ENCODE measurements around the gene TTC27.
"Not testable (repeated sequence)": the region's sequence is repeated elsewhere in the genome, so short reads cannot be mapped to it uniquely, and the experiment has no call there.

The TTC27 gene

GRCh38 chr2:32720771-32721170, 92.9 kb downstream of the TTC27 start:
- DNase-seq = no peak

- DNase-seq = no peak
These were observed 93.5 kb downstream of the TTC27 start for GRCh38 chr2:32721376-32721775.

GRCh38 chr2:32723467-32724079, 95.7 kb downstream of the TTC27 start:
- no peak for DNase-seq

GRCh38 chr2:32726678-32727077, 98.8 kb downstream of the TTC27 start:
- DNase-seq = not testable (repeated sequence)

- no peak for DNase-seq
These were observed 99.3 kb downstream of the TTC27 start for GRCh38 chr2:32727157-32727556.

DNA sequence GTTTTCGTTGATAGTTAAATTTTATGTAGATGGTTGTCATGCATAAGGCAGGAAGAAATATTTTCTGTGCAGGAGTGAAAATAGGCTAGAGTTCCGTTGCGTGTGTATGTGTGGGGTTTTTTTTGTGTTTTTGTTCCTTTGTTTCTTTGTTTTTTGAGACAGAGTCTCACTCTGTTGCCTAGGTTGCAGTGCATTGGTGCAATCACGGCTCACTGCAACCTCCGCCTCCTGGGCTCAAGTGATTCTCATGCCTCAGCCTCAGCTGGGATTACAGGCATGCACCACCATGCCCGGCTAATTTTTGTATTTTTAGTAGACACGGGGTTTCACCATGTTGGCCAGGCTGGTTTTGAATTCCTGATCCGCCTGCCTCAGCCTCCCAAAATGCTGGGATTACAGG, 103.1 kb downstream of the TTC27 start:
- not testable (repeated sequence) for DNase-seq

DNA sequence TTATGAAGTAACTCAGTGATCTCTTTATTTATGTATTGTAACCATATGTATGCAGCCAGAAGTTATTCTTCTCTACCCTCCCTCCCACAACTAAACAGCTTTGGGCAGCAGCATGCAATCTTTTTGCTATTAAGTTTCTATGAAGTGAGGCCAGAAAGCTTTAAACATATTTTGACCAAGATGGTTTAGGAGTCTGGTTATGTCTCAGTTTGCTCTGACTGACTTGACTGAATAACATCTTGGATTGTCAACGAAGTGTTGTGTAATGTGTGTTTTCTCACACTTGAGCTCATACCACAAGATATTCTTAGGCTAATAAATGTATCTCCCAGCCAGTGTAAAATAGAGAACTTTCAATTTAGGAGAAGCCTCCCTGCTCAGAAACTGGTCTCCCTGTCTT, 104.3 kb downstream of the TTC27 start:
- DNase-seq = no peak

GRCh38 chr2:32732912-32733472, 105.1 kb downstream of the TTC27 start:
- DNase-seq = no peak

DNA sequence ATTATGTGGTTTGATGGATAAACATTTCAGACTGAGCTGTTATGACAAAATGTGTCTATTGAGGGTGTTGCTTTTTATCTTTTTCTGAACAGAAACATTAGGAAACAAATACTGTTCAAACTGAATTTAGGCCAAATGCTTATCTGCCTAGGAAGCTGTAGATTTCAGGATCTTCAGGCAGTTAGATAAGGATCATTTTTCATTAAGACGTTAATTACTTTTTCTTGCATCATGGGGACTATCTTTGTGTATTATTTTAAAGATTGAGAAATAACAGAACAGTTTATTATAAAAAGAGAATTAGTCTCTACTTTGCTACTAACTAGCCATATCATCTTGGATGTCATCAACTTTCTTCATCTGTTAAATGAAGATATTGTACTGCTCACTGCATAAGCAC, 107.5 kb downstream of the TTC27 start:
- no peak for DNase-seq

DNA sequence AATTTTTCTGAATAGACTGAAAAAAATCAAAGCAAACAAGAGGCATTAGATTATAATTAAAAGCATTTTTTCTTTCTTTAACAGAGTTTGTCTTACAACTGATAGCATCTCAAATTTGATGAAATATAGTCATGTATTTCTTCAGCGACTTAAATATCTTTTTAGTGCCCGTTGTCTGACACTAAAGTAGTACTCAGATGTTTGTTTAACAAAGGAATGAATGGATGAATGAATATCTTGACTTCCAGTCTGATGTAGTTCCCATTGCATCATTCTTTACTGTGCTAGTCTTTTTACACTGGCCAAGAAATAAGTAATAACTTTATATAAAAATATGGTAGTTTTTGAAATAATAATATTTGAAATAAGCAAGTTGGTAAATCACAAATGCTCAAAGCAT, 111.1 kb downstream of the TTC27 start:
- no peak for DNase-seq

- no peak for DNase-seq
These were observed 111.8 kb downstream of the TTC27 start for GRCh38 chr2:32739664-32740063.

DNA sequence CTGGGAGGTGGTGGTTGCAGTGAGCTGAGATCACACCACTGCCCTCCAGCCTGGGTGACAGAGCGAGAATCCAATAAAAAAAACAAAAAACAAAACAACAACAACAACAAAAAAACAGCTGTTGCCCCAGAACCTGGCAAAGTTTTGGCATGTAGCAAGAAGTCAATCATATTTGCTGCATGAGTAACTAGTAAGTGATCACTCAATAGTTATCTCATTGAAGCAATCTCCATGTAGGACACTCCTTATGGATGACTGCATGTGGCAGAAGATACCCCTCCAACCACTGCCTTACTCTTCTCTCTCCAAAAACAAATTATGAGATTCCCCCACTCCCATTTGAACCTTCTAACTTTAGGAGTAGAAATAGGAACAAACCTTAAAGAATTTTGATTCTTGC, 113.7 kb downstream of the TTC27 start:
- no peak for DNase-seq

DNA sequence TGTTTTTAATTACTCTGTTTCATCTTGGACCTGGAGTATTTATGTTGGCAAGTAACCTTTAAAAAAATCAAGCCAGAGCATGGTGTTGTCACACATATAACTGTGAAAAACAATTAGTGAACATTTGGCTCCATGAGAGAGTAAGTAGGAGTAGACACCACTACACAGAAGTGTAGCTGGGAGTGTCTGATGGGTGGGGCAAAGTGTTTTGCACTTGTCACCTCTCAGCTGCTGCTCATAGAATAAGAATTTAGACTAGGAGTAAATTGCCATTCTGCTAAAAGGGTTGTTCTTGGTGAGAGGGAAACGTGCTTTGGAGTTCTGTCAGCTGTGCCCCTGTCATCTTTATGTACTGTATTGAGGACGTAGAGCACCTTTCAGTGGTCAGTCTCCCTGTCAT, 114.5 kb downstream of the TTC27 start:
- DNase-seq = no peak

- no peak for DNase-seq
These were observed 115.8 kb downstream of the TTC27 start for GRCh38 chr2:32743480-32744236.

DNA sequence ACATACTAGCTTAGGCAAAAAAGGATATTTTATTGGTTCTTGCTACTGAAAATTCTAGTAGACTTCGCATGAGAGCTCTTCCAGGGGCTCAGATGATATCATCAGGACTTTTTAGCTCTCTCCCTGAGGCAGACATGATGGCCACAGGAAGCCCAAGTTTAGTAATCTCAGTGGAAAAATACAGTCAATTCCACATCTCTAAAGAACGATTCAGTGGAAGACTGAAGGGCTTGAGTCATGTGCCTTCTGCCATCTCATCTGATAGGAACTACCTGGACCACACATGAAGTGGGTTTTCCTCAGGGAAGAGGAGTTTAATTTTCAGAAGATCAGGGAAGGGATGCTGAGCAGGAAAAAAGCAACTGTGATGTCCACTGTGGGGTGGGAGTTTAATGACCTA, 117.3 kb downstream of the TTC27 start:
- no peak for DNase-seq

DNA sequence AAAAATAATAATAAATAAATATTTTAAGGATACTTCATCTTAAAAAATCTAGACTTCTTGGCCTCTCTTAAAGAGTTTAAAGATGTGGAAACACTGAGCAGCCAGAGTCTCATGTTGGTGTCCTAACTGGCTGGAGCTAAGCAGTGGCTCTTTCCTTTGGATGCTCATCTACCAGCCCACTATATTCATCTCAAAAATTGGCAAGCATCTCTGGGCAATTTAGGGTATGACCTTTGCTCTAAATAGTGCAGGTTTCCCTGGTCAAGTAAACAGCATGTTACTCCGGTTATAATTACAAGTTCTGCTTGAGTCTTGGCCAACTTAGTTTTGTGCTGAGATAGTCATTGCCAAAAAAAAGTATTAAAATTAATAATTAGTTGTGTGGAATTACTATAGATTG, 117.8 kb downstream of the TTC27 start:
- DNase-seq = no peak

GRCh38 chr2:32746669-32747068, 118.8 kb downstream of the TTC27 start:
- no peak for DNase-seq

DNA sequence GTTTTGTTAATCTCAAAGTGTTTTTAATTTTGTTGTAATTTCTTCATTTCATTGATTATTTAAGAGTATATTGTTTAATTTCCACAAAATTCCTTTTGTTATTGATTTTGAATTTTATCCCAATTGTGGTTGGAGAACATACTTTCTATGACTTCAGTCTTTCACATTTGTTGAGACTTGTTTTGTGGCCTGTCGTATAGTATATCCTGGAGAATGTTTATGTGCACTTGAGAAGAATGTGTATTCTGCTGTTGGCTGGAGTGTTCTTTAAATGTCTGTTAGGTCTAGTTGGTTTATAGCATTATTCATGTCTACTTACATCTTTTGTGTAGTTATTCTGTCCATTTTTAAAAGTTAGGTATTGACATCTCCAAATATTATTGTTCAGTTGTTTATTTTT, 120.3 kb downstream of the TTC27 start:
- DNase-seq = no peak

DNA sequence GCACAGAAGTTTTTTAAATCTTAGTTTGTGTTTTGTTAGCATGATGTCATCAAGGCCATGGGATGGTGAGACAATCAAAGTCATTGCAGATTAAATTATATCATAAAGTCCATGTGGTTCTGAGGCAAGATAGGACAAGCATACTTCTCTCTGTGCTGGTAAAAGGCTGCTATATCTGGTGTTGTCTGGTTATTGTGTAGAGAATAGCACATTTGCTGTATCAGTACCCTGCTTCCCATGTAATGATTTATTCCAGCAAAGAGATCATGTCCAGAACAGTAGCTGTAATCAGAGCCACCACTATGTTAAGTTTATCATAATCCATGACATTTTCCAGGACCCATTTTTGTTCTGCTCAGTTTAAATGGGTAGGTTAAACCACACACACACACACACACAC, 123.0 kb downstream of the TTC27 start:
- DNase-seq = no peak

- no peak for DNase-seq
These were observed 124.4 kb downstream of the TTC27 start for GRCh38 chr2:32752205-32752604.

- DNase-seq = no peak
These were observed 125.1 kb downstream of the TTC27 start for GRCh38 chr2:32752952-32753351.

GRCh38 chr2:32754676-32755075, 126.8 kb downstream of the TTC27 start:
- DNase-seq = not testable (repeated sequence)

GRCh38 chr2:32755666-32756065, 127.8 kb downstream of the TTC27 start:
- DNase-seq = no peak

DNA sequence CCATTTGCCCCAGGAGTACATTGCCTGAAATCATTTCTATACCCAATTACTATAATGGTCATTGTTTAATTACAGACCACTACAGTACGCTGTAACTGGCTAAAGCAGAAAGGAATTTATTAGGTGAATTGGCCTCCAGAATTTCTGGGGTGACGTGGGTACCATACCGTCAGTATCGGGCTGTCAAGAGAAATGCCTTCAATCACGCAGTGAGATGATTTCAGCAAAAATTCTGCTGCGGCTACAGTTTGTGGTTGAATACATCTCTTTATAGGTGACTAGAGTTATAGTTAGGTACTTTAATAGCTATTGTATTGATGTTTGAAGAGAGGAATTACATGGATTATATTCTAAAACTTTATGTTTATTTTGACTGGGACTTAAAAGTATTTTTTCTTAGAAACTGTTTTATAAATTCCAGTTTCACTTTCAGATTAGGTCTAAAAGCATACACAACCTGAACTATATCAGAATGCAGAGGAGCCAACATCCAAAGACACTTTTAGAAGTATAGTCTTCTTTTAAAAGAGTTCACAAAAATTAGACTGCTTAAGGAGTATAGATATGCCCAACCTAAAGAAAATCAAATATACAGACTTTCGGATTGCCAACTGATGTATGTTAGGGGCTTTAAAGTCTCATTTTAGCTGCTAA, 128.4 kb downstream of the TTC27 start:
- DNase-seq = no peak
